Mesenchymal stem cell (in vitro differentiated cells and primary cell): Measurements from ENCODE around the gene BUD13.

Experiments
- DNase-seq: peaks from one replicate; pipeline ENCODE4 v3.0.0-alpha.2; 2013
- H2AFZ ChIP-seq: one replicate; pipeline ENCODE4 v1.6.1; 2013; ENCODE audit warnings: low read depth, mild to moderate bottlenecking, control low read depth, inconsistent platforms, low read length, moderate library complexity
- H2AK5ac ChIP-seq: 2 replicates; pipeline ENCODE4 v1.6.1; 2013; ENCODE audit warnings: low read length, moderate library complexity, mild to moderate bottlenecking, inconsistent platforms; ENCODE audit not compliant: severe bottlenecking
- H2BK120ac ChIP-seq: one replicate; pipeline ENCODE4 v1.6.1; 2013; ENCODE audit warnings: low read depth, mild to moderate bottlenecking, inconsistent platforms, low read length, moderate library complexity
- H2BK12ac ChIP-seq, 2 experiments: one replicate each; pipeline ENCODE4 v1.6.1; 2013; ENCODE audit warnings: inconsistent platforms in 2 of 2, low read length in 2 of 2, mild to moderate bottlenecking in 2 of 2, moderate library complexity in 2 of 2, control low read depth in 1 of 2
- H2BK15ac ChIP-seq: one replicate; pipeline ENCODE4 v1.6.1; 2013; ENCODE audit warnings: mild to moderate bottlenecking, low read depth, inconsistent platforms; ENCODE audit not compliant: poor library complexity, severe bottlenecking
- H2BK5ac ChIP-seq: 2 replicates; pipeline ENCODE4 v1.6.1; 2013; ENCODE audit warnings: low read depth, mild to moderate bottlenecking, low read length, control low read depth, inconsistent platforms; ENCODE audit not compliant: poor library complexity, severe bottlenecking
- H3K14ac ChIP-seq, 2 experiments: one replicate each; pipeline ENCODE4 v1.6.1; 2013; ENCODE audit warnings: inconsistent platforms in 2 of 2, low read length in 2 of 2, control low read depth in 1 of 2, mild to moderate bottlenecking in 1 of 2, moderate library complexity in 1 of 2
- H3K18ac ChIP-seq, 2 experiments: one replicate each; pipeline ENCODE4 v1.6.1; 2013; ENCODE audit warnings: inconsistent platforms in 2 of 2, low read length in 2 of 2, control low read depth in 1 of 2, low read depth in 1 of 2, mild to moderate bottlenecking in 1 of 2
- H3K23ac ChIP-seq, 2 experiments: one replicate each; pipeline ENCODE4 v1.6.1; 2013; ENCODE audit warnings: inconsistent platforms in 2 of 2, low read length in 2 of 2, mild to moderate bottlenecking in 2 of 2, moderate library complexity in 2 of 2, control low read depth in 1 of 2
- H3K27ac ChIP-seq: 2 replicates; pipeline ENCODE4 v1.5.1; 2013; ENCODE audit warnings: mild to moderate bottlenecking, moderate library complexity, low read length, control low read depth, inconsistent platforms; ENCODE audit not compliant: poor library complexity, severe bottlenecking
- H3K27me3 ChIP-seq, 2 experiments: 2 replicates each; pipeline versions ENCODE4 v1.6.1 to v1.7.0; 2013; ENCODE audit warnings: low read length in 2 of 2, mild to moderate bottlenecking in 2 of 2, moderate library complexity in 2 of 2, control low read depth in 1 of 2, inconsistent platforms in 1 of 2; ENCODE audit not compliant: control insufficient read depth in 1 of 2, insufficient read depth in 1 of 2
- H3K36me3 ChIP-seq, 2 experiments: 2 replicates each; pipeline versions ENCODE4 v1.6.1 to v1.7.0; 2013; ENCODE audit warnings: low read length in 2 of 2, control low read depth in 1 of 2, inconsistent platforms in 1 of 2, low read depth in 1 of 2, mild to moderate bottlenecking in 1 of 2; ENCODE audit not compliant: insufficient read depth in 2 of 2, control insufficient read depth in 1 of 2
- H3K4ac ChIP-seq, 2 experiments: one replicate each; pipeline ENCODE4 v1.6.1; 2013; ENCODE audit warnings: inconsistent platforms in 2 of 2, low read length in 2 of 2, mild to moderate bottlenecking in 2 of 2, moderate library complexity in 2 of 2, control low read depth in 1 of 2, low read depth in 1 of 2
- H3K4me1 ChIP-seq: 2 replicates; pipeline ENCODE4 v1.6.1; 2013; ENCODE audit warnings: low read depth, low read length, control low read depth; ENCODE audit not compliant: control insufficient read depth, insufficient read depth
- H3K4me2 ChIP-seq: 2 replicates; pipeline ENCODE4 v1.6.1; 2013; ENCODE audit warnings: low read length, mild to moderate bottlenecking, inconsistent platforms; ENCODE audit not compliant: poor library complexity, severe bottlenecking
- H3K4me3 ChIP-seq, 2 experiments: 2 replicates each; pipeline versions ENCODE4 v1.5.1 to v1.7.0; 2013; ENCODE audit warnings: low read length in 2 of 2, mild to moderate bottlenecking in 2 of 2, control low read depth in 1 of 2, low read depth in 1 of 2; ENCODE audit not compliant: insufficient read depth in 1 of 2
- H3K79me1 ChIP-seq: replicated peaks from 2 replicates; pipeline ENCODE4 v1.6.1; 2013; ENCODE audit warnings: mild to moderate bottlenecking, control low read depth, low read length, inconsistent platforms; ENCODE audit not compliant: poor library complexity, severe bottlenecking
- H3K9ac ChIP-seq: 2 replicates; pipeline ENCODE4 v1.7.0; 2013; ENCODE audit warnings: mild to moderate bottlenecking, low read length, moderate library complexity
- H3K9me3 ChIP-seq: 2 replicates; pipeline ENCODE4 v1.7.0; 2013; ENCODE audit warnings: mild to moderate bottlenecking, low read length; ENCODE audit not compliant: control insufficient read depth
- H4K8ac ChIP-seq: one replicate; pipeline ENCODE4 v1.6.1; 2013; ENCODE audit warnings: inconsistent platforms, mild to moderate bottlenecking, low read length, moderate library complexity
- H4K91ac ChIP-seq: one replicate; pipeline ENCODE4 v1.6.1; 2013; ENCODE audit warnings: mild to moderate bottlenecking, low read length, inconsistent platforms
- WGBS: methylation state at CpG from one replicate; pipeline ENCODE4 v1.1.7; 2013; ENCODE audit warnings: mixed read lengths; 5-methylcytosine and 5-hydroxymethylcytosine counted together

Gene BUD13

GRCh38 chr11:116725434-116726221 is 47.2 kb downstream of the BUD13 start:
- H4K91ac ChIP-seq, result peak overlapping the region; percentile 29
- H2BK120ac ChIP-seq, result no peak overlapping the region
- H2BK15ac ChIP-seq, result no peak overlapping the region
- peaks cover 15% of the 10 kb centered on the region for H3K4me1 ChIP-seq
- peak overlapping the region in 1 of 2 experiments; percentile 40 for H3K18ac ChIP-seq
- no peaks in the 10 kb centered on the region for H3K36me3 ChIP-seq
- no peaks in the 10 kb centered on the region for H3K9me3 ChIP-seq
- peak overlapping the region in 1 of 2 experiments; percentile 5 for H3K14ac ChIP-seq
- peak overlapping the region; percentile 38 for H3K9ac ChIP-seq
- H2BK12ac ChIP-seq, result peak overlapping the region in 1 of 2 experiments; percentile 0
- no peak overlapping the region for H4K8ac ChIP-seq
- H3K4ac ChIP-seq, result no peak overlapping the region
- peaks cover 23 to 49% of the 10 kb centered on the region in 2 experiments for H3K27me3 ChIP-seq
- H3K79me1 ChIP-seq, result no peaks in the 10 kb centered on the region
- H3K27ac ChIP-seq, result no peak overlapping the region
- no peak overlapping the region for H2BK5ac ChIP-seq
- peak; percentile 55 for DNase-seq
- H3K4me2 ChIP-seq, result no peak overlapping the region
- H3K23ac ChIP-seq, result no peak overlapping the region
- no peak overlapping the region for H2AK5ac ChIP-seq
- no peak overlapping the region for H3K4me3 ChIP-seq
- H2AFZ ChIP-seq, result no peak overlapping the region
- WGBS, result 88% methylated on average over 15 of the region's 19 CpGs

GRCh38 chr11:116724813-116725212 is 48.0 kb downstream of the BUD13 start:
- H3K36me3 ChIP-seq, result no peaks in the 10 kb centered on the region
- no peaks in the 10 kb centered on the region for H3K9me3 ChIP-seq
- no peak overlapping the region for H3K18ac ChIP-seq
- H3K4me1 ChIP-seq, result peaks cover 14% of the 10 kb centered on the region
- H3K23ac ChIP-seq, result no peak overlapping the region
- no peaks in the 10 kb centered on the region for H3K79me1 ChIP-seq
- H4K91ac ChIP-seq, result no peak overlapping the region
- no peak overlapping the region for H3K27ac ChIP-seq
- no peak overlapping the region for H2BK12ac ChIP-seq
- WGBS, result 86% methylated on average over 2 of the region's 6 CpGs
- no peak overlapping the region for H3K9ac ChIP-seq
- no peak overlapping the region for H3K4me3 ChIP-seq
- H2BK15ac ChIP-seq, result no peak overlapping the region
- H3K27me3 ChIP-seq, result peaks cover 26 to 49% of the 10 kb centered on the region in 2 experiments
- H3K4ac ChIP-seq, result no peak overlapping the region
- no peak overlapping the region for H2BK120ac ChIP-seq
- no peak overlapping the region for H3K4me2 ChIP-seq
- no peak overlapping the region for H2AFZ ChIP-seq
- H3K14ac ChIP-seq, result no peak overlapping the region
- H4K8ac ChIP-seq, result no peak overlapping the region
- no peak for DNase-seq
- no peak overlapping the region for H2AK5ac ChIP-seq
- H2BK5ac ChIP-seq, result no peak overlapping the region

GRCh38 chr11:116723511-116723910 is 49.3 kb downstream of the BUD13 start:
- no peak overlapping the region for H3K4me2 ChIP-seq
- H2BK120ac ChIP-seq, result no peak overlapping the region
- H3K9ac ChIP-seq, result no peak overlapping the region
- H3K18ac ChIP-seq, result no peak overlapping the region
- no peak overlapping the region for H2AFZ ChIP-seq
- no peak overlapping the region for H3K23ac ChIP-seq
- no peaks in the 10 kb centered on the region for H3K36me3 ChIP-seq
- no peak overlapping the region for H4K91ac ChIP-seq
- H3K9me3 ChIP-seq, result no peaks in the 10 kb centered on the region
- 88% methylated on average over 5 of the region's 7 CpGs for WGBS
- no peaks in the 10 kb centered on the region for H3K79me1 ChIP-seq
- H3K4me3 ChIP-seq, result no peak overlapping the region
- no peak overlapping the region for H2BK5ac ChIP-seq
- no peak overlapping the region for H3K27ac ChIP-seq
- H2BK15ac ChIP-seq, result no peak overlapping the region
- H3K4me1 ChIP-seq, result peaks cover 18% of the 10 kb centered on the region
- H2BK12ac ChIP-seq, result no peak overlapping the region
- DNase-seq, result no peak
- H3K4ac ChIP-seq, result no peak overlapping the region
- H3K14ac ChIP-seq, result no peak overlapping the region
- no peak overlapping the region for H4K8ac ChIP-seq
- H2AK5ac ChIP-seq, result no peak overlapping the region
- H3K27me3 ChIP-seq, result peaks cover 18 to 46% of the 10 kb centered on the region in 2 experiments

GRCh38 chr11:116721988-116722387 is 50.8 kb downstream of the BUD13 start:
- Histone ChIP-seq H2BK12ac (no peak overlapping the region), H2BK15ac (no peak overlapping the region), H4K8ac (no peak overlapping the region), H3K9me3 (no peaks in the 10 kb centered on the region), H3K4me1 (peaks cover 15% of the 10 kb centered on the region), H3K18ac (no peak overlapping the region), H3K23ac (no peak overlapping the region), H3K27me3 (peaks cover 16 to 32% of the 10 kb centered on the region in 2 experiments), H3K79me1 (no peaks in the 10 kb centered on the region), H2AFZ (no peak overlapping the region), H3K36me3 (no peaks in the 10 kb centered on the region), H3K4me3 (no peak overlapping the region), H2BK5ac (no peak overlapping the region), H3K9ac (no peak overlapping the region), H3K4ac (no peak overlapping the region), H3K27ac (no peak overlapping the region), H2AK5ac (no peak overlapping the region), H3K4me2 (no peak overlapping the region), H4K91ac (no peak overlapping the region), H2BK120ac (no peak overlapping the region), H3K14ac (peak overlapping the region in 1 of 2 experiments; percentile 3)
- DNase-seq, result no peak
- whole genome bisulfite sequencing, result 91% methylated on average over 3 of the region's 4 CpGs
